ENCODE measurements around the gene CTNNBIP1. TPM values are rescaled to one million over a fixed set of nuclear protein-coding genes. Genes with fewer than 3 reads are reported as not detected.

Gene CTNNBIP1
- total and polyA plus RNA-seq, 9 of the 15 experiments (the other 6 are each of a cell fraction or from before 2014, with no cell fraction given) = 0.65 to 29.2 (median 14.7) TPM

GRCh38 chr1:9845914-9846313 lies 64.2 kb downstream of the CTNNBIP1 start:
- POLR2A ChIA-PET = no interaction called here
- FAIRE-seq = no peak
- no peak for TF ChIP-seq HDAC2 (IDR thresholded peaks at IDR 0.05)
- TF ChIP-seq SMAD2 (IDR thresholded peaks at IDR 0.05; ENCODE audit: low read depth, low read length) = no peak
- no peak for TF ChIP-seq KLF1 (tag; IDR thresholded peaks at IDR 0.05)
- TF ChIP-seq ETS1 (conservative IDR thresholded peaks at IDR 0.05; ENCODE audit: control insufficient read depth, low read depth, low read length) = no peak
- no peak for TF ChIP-seq HDAC8 (tag; IDR thresholded peaks at IDR 0.05)
- TF ChIP-seq CHD7 (IDR thresholded peaks at IDR 0.05; ENCODE audit: low read depth, low read length) = no peak
- TF ChIP-seq ZNF3 (CRISPR knock-in tag; IDR thresholded peaks at IDR 0.05) = no peak
- no peak for TF ChIP-seq JUN (IDR thresholded peaks at IDR 0.05; ENCODE audit: borderline replicate concordance, low read depth, low read length)
- TF ChIP-seq JUN (CRISPR knock-in tag; IDR thresholded peaks at IDR 0.05; ENCODE audit: borderline replicate concordance) = no peak
- TF ChIP-seq SMARCC2 (IDR thresholded peaks at IDR 0.05; ENCODE audit: low read depth) = no peak
- TF ChIP-seq CHCHD3 (CRISPR knock-in tag; IDR thresholded peaks at IDR 0.05) = no peak
- TF ChIP-seq GTF2F1 (IDR thresholded peaks at IDR 0.05; ENCODE audit: low read depth, low read length) = no peak

More at GRCh38 chr1:9845914-9846313, 64.2 kb downstream of the CTNNBIP1 start:
- Histone ChIP-seq H3K4me1 (replicated peaks in 1 of 2; ENCODE audit: control insufficient read depth in 2 of 2, insufficient read depth in 2 of 2, low read length in 2 of 2) (peaks cover 10 to 59% of the 10 kb centered on the region in 2 experiments; a peak in 4 of 5 replicates), H3K27ac (ENCODE audit: extremely low read depth, low read depth, low read length) (no peak overlapping the region), H3K4me2 (ENCODE audit: insufficient read depth, low read length) (no peak overlapping the region), H3K9ac (ENCODE audit: insufficient read depth in 1 of 2, low read depth in 2 of 2, low read length in 2 of 2) (no peak overlapping the region), H3K9me3 (replicated peaks; ENCODE audit: control insufficient read depth, insufficient read depth, low read depth, low read length) (0 out of 2 replicates have a peak, but pooled peaks cover 1% of the 10 kb centered on the region), H4K20me1 (replicated peaks; ENCODE audit: control insufficient read depth, insufficient read depth, low read length) (no peaks in the 10 kb centered on the region), H3K36me3 (ENCODE audit: control insufficient read depth, insufficient read depth, low read length) (no peaks in the 10 kb centered on the region), H3K4me3 (no peak overlapping the region), H3K27me3 (ENCODE audit: control insufficient read depth in 2 of 2, insufficient read depth in 2 of 2, low read length in 2 of 2) (peaks cover 6 to 19% of the 10 kb centered on the region in 2 experiments; a peak in 3 of 5 replicates), H3K9me1 (ENCODE audit: control insufficient read depth, insufficient read depth, low read length) (no peaks in the 10 kb centered on the region), H3K79me2 (ENCODE audit: control insufficient read depth, insufficient read depth, low read length) (no peaks in the 10 kb centered on the region), H2AFZ (ENCODE audit: low read depth, low read length) (no peak overlapping the region)
- in situ Hi-C loops (cut with MboI) = no loop called here
- CTCF ChIA-PET (ENCODE audit: low intra/inter-chr PET ratio) = interaction anchor here (0.6 kb wide), 1 partner anchor 68 kb away, joined by 3 read pairs; no protein-coding TSS in a partner anchor
- no TSS peak for BruUV-seq (replicated peaks)
- 38% methylated on average over 9 of the region's 9 CpGs for WGBS (ENCODE audit: insufficient coverage, low coverage, missing lambda C conversion rate)
- ATAC-seq = no peak
- no peak for DNase-seq (ENCODE audit: extremely low read depth in 1 of 4, low spot score in 3 of 4)
- intact Hi-C loops (cut with micrococcal nuclease) = no loop called here
